ENCODE results near the gene RUNX2. TPM values are rescaled to one million over a fixed set of nuclear protein-coding genes. Genes with fewer than 3 reads are reported as not detected.

Gene RUNX2
- total RNA-seq, 1 experiment from 2014 or later: 9.3 TPM

GRCh38 chr6:45634231-45634630 is 306.1 kb downstream of the RUNX2 start:
- CTCF ChIA-PET: interaction anchor here (1.2 kb wide), 1 partner anchor 20 kb away, joined by 4 read pairs; no protein-coding TSS in a partner anchor
- BruUV-seq (replicated peaks): no TSS peak
- POLR2A ChIA-PET: interaction anchor here (0.6 to 0.7 kb wide), 2 partner anchors 22 to 1282 kb away, joined by 3 read pairs; no protein-coding TSS in a partner anchor

GRCh38 chr6:45635284-45635867 is 307.2 kb downstream of the RUNX2 start:
- no peaks in the 10 kb centered on the region for H3K36me3 Mint-ChIP-seq (ENCODE audit: insufficient read depth, unreplicated experiment)
- no peak for TF ChIP-seq CTCF (IDR thresholded peaks at IDR 0.05; ENCODE audit: unreplicated experiment)
- peaks cover 7% of the 10 kb centered on the region for H3K4me1 Mint-ChIP-seq (ENCODE audit: insufficient read depth, unreplicated experiment)
- no peak overlapping the region for H3K27ac Mint-ChIP-seq (ENCODE audit: low read depth, unreplicated experiment)
- no TSS peak for BruUV-seq (replicated peaks)
- POLR2A ChIA-PET: interaction anchor here (0.7 kb wide), 1 partner anchor 76 kb away, joined by 4 read pairs; no protein-coding TSS in a partner anchor
- H3K4me3 Mint-ChIP-seq (ENCODE audit: unreplicated experiment): no peak overlapping the region
- CTCF ChIA-PET: no interaction called here
- intact Hi-C loops (cut with micrococcal nuclease): no loop called here
- H3K27me3 Mint-ChIP-seq (ENCODE audit: insufficient read depth, unreplicated experiment): no peaks in the 10 kb centered on the region
- no peak for DNase-seq (ENCODE audit: unreplicated experiment)
- H3K9me3 Mint-ChIP-seq (ENCODE audit: unreplicated experiment): no peaks in the 10 kb centered on the region

More at GRCh38 chr6:45634231-45634630, 306.1 kb downstream of the RUNX2 start:
- Mint-ChIP-seq H3K36me3 (ENCODE audit: insufficient read depth, unreplicated experiment) (no peaks in the 10 kb centered on the region), H3K4me3 (ENCODE audit: unreplicated experiment) (no peak overlapping the region), H3K27ac (ENCODE audit: low read depth, unreplicated experiment) (no peak overlapping the region), H3K9me3 (ENCODE audit: unreplicated experiment) (no peaks in the 10 kb centered on the region), H3K4me1 (ENCODE audit: insufficient read depth, unreplicated experiment) (peaks cover 6% of the 10 kb centered on the region), H3K27me3 (ENCODE audit: insufficient read depth, unreplicated experiment) (no peaks in the 10 kb centered on the region)
- intact Hi-C loops (cut with micrococcal nuclease): no loop called here
- no peak for DNase-seq (ENCODE audit: unreplicated experiment)
- no peak for TF ChIP-seq CTCF (IDR thresholded peaks at IDR 0.05; ENCODE audit: unreplicated experiment)

- no peak for TF ChIP-seq CTCF (IDR thresholded peaks at IDR 0.05; ENCODE audit: unreplicated experiment)
- Mint-ChIP-seq H3K9me3 (ENCODE audit: unreplicated experiment) (no peaks in the 10 kb centered on the region), H3K4me1 (ENCODE audit: insufficient read depth, unreplicated experiment) (peaks cover 11% of the 10 kb centered on the region), H3K4me3 (ENCODE audit: unreplicated experiment) (no peak overlapping the region), H3K36me3 (ENCODE audit: insufficient read depth, unreplicated experiment) (no peaks in the 10 kb centered on the region), H3K27me3 (ENCODE audit: insufficient read depth, unreplicated experiment) (no peaks in the 10 kb centered on the region), H3K27ac (ENCODE audit: low read depth, unreplicated experiment) (no peak overlapping the region)
- ChIA-PET CTCF (interaction anchor here (1.4 kb wide), 1 partner anchor 14 kb away, joined by 4 read pairs; no protein-coding TSS in a partner anchor), POLR2A (interaction anchor here (0.6 kb wide), 1 partner anchor 59 kb away, joined by 3 read pairs; no protein-coding TSS in a partner anchor)
- intact Hi-C loops (cut with micrococcal nuclease): no loop called here
- BruUV-seq (replicated peaks): no TSS peak
- no peak for DNase-seq (ENCODE audit: unreplicated experiment)
Measured at GRCh38 chr6:45637056-45637455, 308.9 kb downstream of the RUNX2 start.

- no peak for TF ChIP-seq CTCF (IDR thresholded peaks at IDR 0.05; ENCODE audit: unreplicated experiment)
- peaks cover 7% of the 10 kb centered on the region for H3K4me1 Mint-ChIP-seq (ENCODE audit: insufficient read depth, unreplicated experiment)
- no TSS peak for BruUV-seq (replicated peaks)
- peak; percentile 75 for DNase-seq (ENCODE audit: unreplicated experiment)
- no peaks in the 10 kb centered on the region for H3K27me3 Mint-ChIP-seq (ENCODE audit: insufficient read depth, unreplicated experiment)
- no peaks in the 10 kb centered on the region for H3K9me3 Mint-ChIP-seq (ENCODE audit: unreplicated experiment)
- no peaks in the 10 kb centered on the region for H3K36me3 Mint-ChIP-seq (ENCODE audit: insufficient read depth, unreplicated experiment)
- ChIA-PET CTCF (no interaction called here), POLR2A (interaction anchor here (0.6 to 0.7 kb wide), 2 partner anchors 59 to 741 kb away, joined by 3 read pairs; no protein-coding TSS in a partner anchor)
- no peak overlapping the region for H3K27ac Mint-ChIP-seq (ENCODE audit: low read depth, unreplicated experiment)
- intact Hi-C loops (cut with micrococcal nuclease): no loop called here
- no peak overlapping the region for H3K4me3 Mint-ChIP-seq (ENCODE audit: unreplicated experiment)
Measured at GRCh38 chr6:45637611-45638257, 309.6 kb downstream of the RUNX2 start.
